ENCODE measurements around the gene MAG. TPM values are rescaled to one million over a fixed set of nuclear protein-coding genes. Genes with fewer than 3 reads are reported as not detected.

Gene MAG
- total RNA-seq, 1 experiment from 2014 or later = not detected

DNA sequence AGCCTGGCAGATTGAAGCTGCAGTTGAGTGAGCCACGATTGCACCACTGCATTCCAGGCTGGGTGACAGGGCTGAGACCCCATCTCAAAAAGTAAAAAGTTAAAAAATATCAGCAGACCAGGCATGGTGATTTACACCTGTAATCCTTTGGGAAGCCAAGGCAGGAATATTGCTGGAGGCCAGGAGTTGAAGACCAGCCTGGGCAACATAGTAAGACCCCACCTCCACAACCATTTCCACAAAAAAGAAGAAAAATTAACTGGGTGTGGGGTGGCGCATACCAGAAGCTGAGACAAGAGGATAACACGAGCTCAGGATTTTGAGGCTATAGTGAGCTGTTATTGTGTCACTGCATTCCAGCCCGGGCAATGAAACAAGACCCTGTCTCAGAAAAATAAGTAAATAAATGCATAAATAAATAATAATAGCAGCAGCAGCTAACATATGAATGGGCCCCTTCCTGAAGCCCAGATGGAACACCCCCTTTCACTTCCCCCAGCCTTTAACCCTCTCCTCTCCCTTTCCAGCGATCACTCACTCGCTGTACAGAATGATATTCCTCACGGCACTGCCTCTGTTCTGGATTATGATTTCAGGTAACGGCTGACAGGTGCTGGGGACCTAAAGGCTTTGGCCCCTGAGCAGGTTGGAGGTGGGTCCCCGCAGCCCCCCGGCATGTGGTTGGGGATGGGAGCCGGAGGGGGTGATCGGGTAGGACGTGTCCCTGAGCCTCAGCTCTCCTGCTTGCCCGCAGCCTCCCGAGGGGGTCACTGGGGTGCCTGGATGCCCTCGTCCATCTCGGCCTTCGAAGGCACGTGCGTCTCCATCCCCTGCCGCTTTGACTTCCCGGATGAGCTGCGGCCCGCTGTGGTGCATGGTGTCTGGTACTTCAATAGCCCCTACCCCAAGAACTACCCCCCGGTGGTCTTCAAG, 3.2 kb downstream of the MAG start:
- Histone ChIP-seq H4K5ac (ENCODE audit: insufficient read length, low read depth, low read length) (no peak overlapping the region), H3K27me3 (ENCODE audit: insufficient read depth, low read length) (no peaks in the 10 kb centered on the region), H4K20me1 (ENCODE audit: control insufficient read depth, insufficient read depth, insufficient read length) (no peaks in the 10 kb centered on the region), H3T11ph (ENCODE audit: low read length) (no peak overlapping the region), H3K9ac (ENCODE audit: extremely low read depth, insufficient read length, low read length) (no peak overlapping the region), H2AK5ac (ENCODE audit: insufficient read length, low read length) (no peak overlapping the region), H3K14ac (ENCODE audit: insufficient read depth, low read length) (no peak overlapping the region), H3K79me2 (ENCODE audit: insufficient read depth, low read length) (no peaks in the 10 kb centered on the region), H3K18ac (ENCODE audit: insufficient read length, low read depth, low read length) (no peak overlapping the region), H2AFZ (ENCODE audit: low read length) (no peak overlapping the region), H3K4me2 (ENCODE audit: insufficient read depth, insufficient read length, low read length) (no peak overlapping the region), H4K91ac (ENCODE audit: insufficient read length, low read depth, low read length) (no peak overlapping the region), H4K8ac (replicated peaks; ENCODE audit: insufficient read length, low read depth, low read length) (no peak overlapping the region), H3K9me3 (ENCODE audit: control insufficient read depth, low read depth, low read length) (no peaks in the 10 kb centered on the region), H2BK5ac (ENCODE audit: insufficient read length, low read length) (no peak overlapping the region), H3K56ac (ENCODE audit: insufficient read length, low read depth, low read length) (no peak overlapping the region), H3K79me1 (ENCODE audit: insufficient read depth, low read depth, low read length, poor library complexity, severe bottlenecking) (no peaks in the 10 kb centered on the region), H3K27ac (ENCODE audit: insufficient read length, low read depth, low read length) (no peak overlapping the region), H2BK120ac (ENCODE audit: low read depth, low read length, poor library complexity, severe bottlenecking) (no peak overlapping the region), H3K4ac (ENCODE audit: low read depth, low read length) (no peak overlapping the region), H2BK15ac (ENCODE audit: low read depth, low read length) (no peak overlapping the region), H3K4me1 (ENCODE audit: insufficient read depth, low read length) (no peaks in the 10 kb centered on the region), H2BK20ac (ENCODE audit: low read depth, low read length, poor library complexity, severe bottlenecking) (no peak overlapping the region), H2BK12ac (ENCODE audit: insufficient read length, low read depth, low read length) (no peak overlapping the region), H3K23ac (ENCODE audit: insufficient read length, low read depth, low read length) (no peak overlapping the region), H3K23me2 (ENCODE audit: insufficient read length, low read depth, low read length, poor library complexity, severe bottlenecking) (no peaks in the 10 kb centered on the region)
- H3K27ac Mint-ChIP-seq = no peak overlapping the region; a peak in 1 of 7 replicates
- TF ChIP-seq CTCF (conservative IDR thresholded peaks at IDR 0.05) = no peak
- H3K4me3 Mint-ChIP-seq = no peak overlapping the region
- WGBS (ENCODE audit: extremely low coverage, insufficient read length, low lambda C conversion rate) = no CpG with 5 or more reads among the region's 25 CpGs
- H3K9me3 Mint-ChIP-seq = no peaks in the 10 kb centered on the region
- H3K27me3 Mint-ChIP-seq (ENCODE audit: low read depth) = peaks cover 9% of the 10 kb centered on the region
- H3K36me3 Mint-ChIP-seq (ENCODE audit: insufficient read depth in 1 of 3, low read depth in 3 of 3) = no peaks in the 10 kb centered on the region
- H3K4me1 Mint-ChIP-seq = peaks cover 17 to 19% of the 10 kb centered on the region in 2 experiments
- DNase-seq = no peak

Data from H9 (cell line).